NCI-H2171 (cell line): ENCODE measurements around the gene ARIH1.
"Not testable (repeated sequence)": the region's sequence is repeated elsewhere in the genome, so short reads cannot be mapped to it uniquely, and the experiment has no call there.

Experiments used
- DNase-seq: peaks from one replicate; lab custom pipeline; 2025; lab: John Stamatoyannopoulos, UW

Gene ARIH1

GRCh38 chr15:72473614-72474465 is at the start of gene ARIH1:
TSS of gene ARIH1 (plus strand) at chr15:72474330. CDS start at chr15:72474640, 310 bp downstream.
- DNase-seq: peak; percentile 95

GRCh38 chr15:72426753-72427152 is 47.4 kb upstream of the ARIH1 start:
- no peak for DNase-seq

- DNase-seq: no peak
Observed at GRCh38 chr15:72437650-72438316, 36.3 kb upstream of the ARIH1 start.

- not testable (repeated sequence) for DNase-seq
Observed at GRCh38 chr15:72442848-72443247, 31.3 kb upstream of the ARIH1 start.

- DNase-seq: peak; percentile 70
Observed at GRCh38 chr15:72445426-72445825, 28.7 kb upstream of the ARIH1 start.

GRCh38 chr15:72450805-72451204 is 23.3 kb upstream of the ARIH1 start:
- no peak for DNase-seq

- no peak for DNase-seq
Observed at GRCh38 chr15:72451224-72451623, 22.9 kb upstream of the ARIH1 start.

GRCh38 chr15:72456684-72457083 is 17.4 kb upstream of the ARIH1 start:
- DNase-seq: no peak

- no peak for DNase-seq
Observed at GRCh38 chr15:72460402-72460801, 13.7 kb upstream of the ARIH1 start.

GRCh38 chr15:72463702-72464101 is 10.4 kb upstream of the ARIH1 start:
- DNase-seq: no peak

GRCh38 chr15:72464251-72464650 is 9.9 kb upstream of the ARIH1 start:
- DNase-seq: no peak

- DNase-seq: no peak
Observed at GRCh38 chr15:72468103-72468502, 6.0 kb upstream of the ARIH1 start.

GRCh38 chr15:72472992-72473610 is 1.0 kb upstream of the ARIH1 start:
- DNase-seq: no peak

GRCh38 chr15:72474466-72474911 is 359 bp downstream of the ARIH1 start:
- DNase-seq: no peak

- DNase-seq: peak; percentile 67
Observed at GRCh38 chr15:72474912-72475628, 940 bp downstream of the ARIH1 start.

- DNase-seq: no peak
Observed at GRCh38 chr15:72475674-72476073, 1.5 kb downstream of the ARIH1 start.

GRCh38 chr15:72476330-72476729 is 2.2 kb downstream of the ARIH1 start:
- DNase-seq: not testable (repeated sequence)

GRCh38 chr15:72481015-72481659 is 7.0 kb downstream of the ARIH1 start:
- no peak for DNase-seq

GRCh38 chr15:72482275-72482674 is 8.1 kb downstream of the ARIH1 start:
- no peak for DNase-seq

GRCh38 chr15:72483279-72483678 is 9.1 kb downstream of the ARIH1 start:
- no peak for DNase-seq

- DNase-seq: no peak
Observed at GRCh38 chr15:72486144-72486543, 12.0 kb downstream of the ARIH1 start.
